Breast epithelium (tissue), 4 donors: ENCODE measurements around the gene BCL2. TPM values are rescaled to one million over a fixed set of nuclear protein-coding genes. Genes with fewer than 3 reads are reported as not detected.

ENCODE experiments used
- DNase-seq, 2 donors: peaks; one replicate each; pipeline ENCODE4 v3.0.0-alpha.2; 2019; ENCODE audit warnings: low spot score in 2 of 2
- H3K27ac ChIP-seq, 2 donors: fragments of 200-600 bp; sonication (generic) in 1 of 2; one replicate each; pipeline ENCODE4 v1.5.1; 2016 to 2019; ENCODE audit warnings: mild to moderate bottlenecking in 1 of 2
- H3K27me3 ChIP-seq, 2 donors: fragments of 200-600 bp; sonication (generic) in 1 of 2; one replicate each; pipeline versions ENCODE4 v1.5.1 to v1.6.0; 2017 to 2019; ENCODE audit warnings: control low read depth in 1 of 2, mild to moderate bottlenecking in 1 of 2
- H3K36me3 ChIP-seq: fragments of 200-600 bp; one replicate; pipeline ENCODE4 v1.5.1; 2019
- H3K4me1 ChIP-seq, 2 donors: fragments of 200-600 bp; sonication (generic); one replicate each; pipeline ENCODE4 v1.5.1; 2016 to 2019; ENCODE audit warnings: control low read depth in 1 of 2
- H3K4me3 ChIP-seq, 3 donors: fragments of 200-600 bp; sonication (generic); 1 replicate in 2 of 3; 2 replicates in 1 of 3; pipeline ENCODE4 v1.5.1; 2016 to 2019; ENCODE audit warnings: mild to moderate bottlenecking in 3 of 3, moderate library complexity in 2 of 3
- H3K9me3 ChIP-seq, 2 donors: fragments of 200-600 bp; sonication (generic) in 1 of 2; one replicate each; pipeline ENCODE4 v1.5.1; 2016 to 2019; ENCODE audit warnings: control low read depth in 1 of 2
- CTCF ChIP-seq, 3 donors: fragments of 450-650 bp; IDR thresholded peaks; one replicate each; pipeline ENCODE4 v1.5.1; 2016 to 2017; ENCODE audit warnings: antibody characterized with exemption in 3 of 3, mild to moderate bottlenecking in 3 of 3, moderate library complexity in 3 of 3
- POLR2A ChIP-seq: fragments of 450-650 bp; IDR thresholded peaks from one replicate; pipeline ENCODE4 v1.6.1; 2016; ENCODE audit warnings: antibody characterized with exemption, mild to moderate bottlenecking, moderate library complexity
- POLR2AphosphoS5 ChIP-seq, 3 donors: sonication (generic); formaldehyde crosslinking; IDR thresholded peaks; one replicate each; pipeline ENCODE4 v1.6.1; 2017; ENCODE audit warnings: antibody characterized with exemption in 3 of 3
- intact Hi-C: fragments of 100-400 bp; cut with DNase I; formaldehyde crosslinking; loops from one replicate; pipeline ENCODE4 v1.15.1; 2023; ENCODE audit warnings: low total_unique reads
- total RNA-seq, 3 donors: library from RNA; depleted of rRNA; stranded (reverse); fragments of >200 nt; gene quantifications; one replicate each; pipeline ENCODE4 v1.1.0, GENCODE V29; 2016

BCL2 gene
- total RNA-seq, 3 donors from 2014 or later: 41.3 to 82.5 (median 43.6) TPM

GRCh38 chr18:63293935-63294334 is 25.6 kb downstream of the BCL2 start:
- Histone ChIP-seq H3K4me1 (peaks cover 6 to 9% of the 10 kb centered on the region in 2 donors), H3K36me3 (no peaks in the 10 kb centered on the region)
- intact Hi-C loops: no loop called here

DNA sequence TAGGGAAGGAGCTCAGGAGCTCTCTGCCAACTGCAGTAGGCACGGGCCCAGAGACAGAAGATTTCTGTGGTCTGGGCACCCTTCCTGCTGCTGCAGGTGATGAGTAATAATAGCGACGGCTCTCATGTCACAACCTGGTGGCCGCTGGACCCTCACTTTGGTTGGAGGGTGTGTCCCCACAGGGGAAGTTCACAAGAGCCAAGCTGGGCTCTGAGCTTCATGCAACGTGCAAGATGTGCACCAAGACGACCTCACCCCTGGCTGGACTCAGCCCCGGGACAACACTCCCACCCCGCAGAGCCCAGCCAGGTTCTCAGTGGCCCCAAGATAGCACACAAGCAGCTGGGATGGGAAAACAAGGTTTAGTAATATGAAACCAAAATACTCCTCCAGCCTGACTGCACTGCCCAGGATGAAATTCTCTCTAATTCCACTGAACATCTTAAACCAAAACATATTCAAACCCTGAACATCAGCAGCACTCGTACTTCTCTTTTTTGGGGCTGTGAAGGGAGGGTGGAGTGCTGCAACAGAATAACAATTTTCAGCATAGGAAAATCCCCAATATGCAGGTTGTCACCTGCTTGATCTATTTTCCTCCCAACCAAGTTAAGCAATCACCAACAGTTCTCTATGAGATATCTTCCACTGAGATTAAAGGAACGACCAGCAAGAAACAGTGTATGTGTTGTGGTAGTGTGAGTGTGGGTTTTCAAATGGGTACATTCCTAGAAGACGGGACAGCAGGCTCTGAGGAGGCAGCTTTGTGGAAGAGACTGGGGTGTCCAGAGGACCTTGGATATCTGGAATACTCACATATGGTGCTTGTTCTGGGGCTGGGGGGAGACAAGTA is 26.5 kb downstream of the BCL2 start:
- H3K27me3 ChIP-seq: no peaks in the 10 kb centered on the region
- no peak for TF ChIP-seq POLR2AphosphoS5 (IDR thresholded peaks at IDR 0.05)
- no peak for TF ChIP-seq CTCF (IDR thresholded peaks at IDR 0.05)
- TF ChIP-seq POLR2A: no peak
- H3K36me3 ChIP-seq: no peaks in the 10 kb centered on the region
- intact Hi-C loops: no loop called here
- H3K9me3 ChIP-seq: no peaks in the 10 kb centered on the region
- H3K27ac ChIP-seq: peak overlapping the region; percentile 24 to 36
- DNase-seq: no peak
- no peak overlapping the region for H3K4me3 ChIP-seq
- peaks cover 6% of the 10 kb centered on the region in 2 donors for H3K4me1 ChIP-seq

More at GRCh38 chr18:63293935-63294334, 25.6 kb downstream of the BCL2 start:
- Histone ChIP-seq H3K9me3 (no peaks in the 10 kb centered on the region), H3K4me3 (no peak overlapping the region), H3K27ac (peak overlapping the region; percentile 24 to 38), H3K27me3 (no peaks in the 10 kb centered on the region)
- TF ChIP-seq POLR2A (no peak), POLR2AphosphoS5 (IDR thresholded peaks at IDR 0.05) (no peak), CTCF (IDR thresholded peaks at IDR 0.05) (no peak)
- peak in 1 of 2 donors; percentile 60 for DNase-seq

DNA sequence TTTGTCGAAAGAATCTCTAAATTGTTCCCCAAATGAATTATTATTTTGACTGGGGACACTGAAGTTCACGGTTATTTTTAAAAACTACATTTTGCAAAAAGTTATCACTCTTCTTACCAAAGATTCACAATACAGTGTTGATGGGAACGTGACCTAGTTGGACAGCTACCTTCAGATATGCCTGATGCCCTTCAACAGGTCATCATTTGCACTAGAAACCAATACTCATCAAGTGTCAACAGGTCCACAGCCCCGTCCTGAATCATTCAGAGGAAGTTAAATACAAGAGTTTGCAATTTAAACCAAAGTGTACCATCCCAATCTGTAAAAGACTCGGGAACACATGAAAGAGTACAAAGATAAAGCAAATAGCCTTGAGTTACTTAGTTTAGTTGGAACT is 28.3 kb downstream of the BCL2 start:
- no peak overlapping the region for H3K27ac ChIP-seq
- no peaks in the 10 kb centered on the region for H3K9me3 ChIP-seq
- intact Hi-C loops: no loop called here
- DNase-seq: no peak
- H3K4me1 ChIP-seq: peaks cover 5 to 6% of the 10 kb centered on the region in 2 donors
- no peaks in the 10 kb centered on the region for H3K36me3 ChIP-seq
- no peak overlapping the region for H3K4me3 ChIP-seq
- no peaks in the 10 kb centered on the region for H3K27me3 ChIP-seq
- TF ChIP-seq CTCF (IDR thresholded peaks at IDR 0.05) (no peak), POLR2A (no peak), POLR2AphosphoS5 (IDR thresholded peaks at IDR 0.05) (no peak)

GRCh38 chr18:63290821-63291200 is 28.8 kb downstream of the BCL2 start:
- Histone ChIP-seq H3K4me1 (peaks cover 5 to 6% of the 10 kb centered on the region in 2 donors), H3K9me3 (no peaks in the 10 kb centered on the region), H3K4me3 (no peak overlapping the region), H3K36me3 (no peaks in the 10 kb centered on the region), H3K27me3 (no peaks in the 10 kb centered on the region), H3K27ac (peak overlapping the region in 1 of 2 donors; percentile 55)
- TF ChIP-seq CTCF (IDR thresholded peaks at IDR 0.05) (no peak), POLR2AphosphoS5 (IDR thresholded peaks at IDR 0.05) (no peak), POLR2A (no peak)
- intact Hi-C loops: no loop called here
- DNase-seq: no peak

DNA sequence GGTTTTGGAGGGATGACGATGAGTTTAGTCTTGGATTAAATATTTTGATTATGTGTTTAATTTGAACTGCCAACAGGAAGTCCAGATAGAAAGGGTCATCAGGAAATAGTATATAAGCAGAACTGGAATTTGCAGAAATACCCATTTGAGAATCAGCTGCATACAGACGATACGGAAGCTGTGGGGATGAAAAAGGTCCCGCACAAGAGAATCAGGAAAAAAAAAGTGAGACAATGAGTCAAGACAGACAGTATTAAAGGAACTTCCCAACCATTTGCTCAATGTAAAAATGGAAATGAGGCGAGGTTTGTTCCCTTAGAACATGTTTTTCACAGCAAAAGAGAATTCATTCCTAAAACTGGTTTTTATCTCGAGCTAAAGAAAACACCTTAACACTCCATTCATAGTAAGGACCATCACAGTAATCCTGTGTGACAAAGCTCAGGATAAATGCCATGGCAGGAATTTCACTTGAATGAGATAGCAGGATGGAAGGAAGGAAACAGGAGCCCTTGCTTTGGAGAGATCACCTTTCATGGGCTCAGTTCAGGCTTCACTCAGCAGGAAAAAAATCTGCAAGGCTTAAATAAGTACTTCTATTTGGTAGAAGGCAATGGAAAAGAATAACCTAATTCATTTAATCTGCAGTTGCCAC is 29.3 kb downstream of the BCL2 start:
- TF ChIP-seq POLR2A (no peak), POLR2AphosphoS5 (IDR thresholded peaks at IDR 0.05) (no peak), CTCF (IDR thresholded peaks at IDR 0.05) (no peak)
- no peaks in the 10 kb centered on the region for H3K9me3 ChIP-seq
- peaks cover 5 to 6% of the 10 kb centered on the region in 2 donors for H3K4me1 ChIP-seq
- no peak overlapping the region for H3K4me3 ChIP-seq
- H3K27me3 ChIP-seq: no peaks in the 10 kb centered on the region
- DNase-seq: no peak
- intact Hi-C loops: no loop called here
- H3K27ac ChIP-seq: peak overlapping the region in 1 of 2 donors; percentile 55
- no peaks in the 10 kb centered on the region for H3K36me3 ChIP-seq
